H1 (cell line): ENCODE data around the gene CNOT1. TPM values are rescaled to one million over a fixed set of nuclear protein-coding genes. Genes with fewer than 3 reads are reported as not detected.

Source experiments
- CTCF ChIA-PET: fragments of 300-600 bp; sonication (Branson Sonifier 250); formaldehyde crosslinking; loops from one replicate; lab custom pipeline; 2021; ENCODE audit not compliant: partially characterized antibody; lab: Charles Lee
- POLR2A ChIA-PET: fragments of 300-600 bp; sonication (Branson Sonifier 250); formaldehyde crosslinking; loops from one replicate; lab custom pipeline; 2021; ENCODE audit warnings: inconsistent platforms; ENCODE audit not compliant: partially characterized antibody; lab: Charles Lee
- DNase-seq, 2 experiments: peaks; one replicate each; pipeline versions ENCODE4 v3.0.0 to v3.0.0-alpha.2; 2010 to 2022; ENCODE audit warnings: low spot score in 2 of 2, low read depth in 1 of 2, mixed read lengths in 1 of 2
- FAIRE-seq: peaks from 2 replicates; lab custom pipeline; 2011; peaks lifted over from hg19 to GRCh38; lab: Jason Lieb, UNC
- H2AFZ ChIP-seq: 2 replicates; pipeline ENCODE4 v1.8.1; 2012; ENCODE audit warnings: low read length, inconsistent platforms
- H2AK5ac ChIP-seq: 2 replicates; pipeline ENCODE4 v1.6.1; 2013; ENCODE audit warnings: low read depth, low read length
- H2BK120ac ChIP-seq: replicated peaks from 2 replicates; pipeline ENCODE3; 2013; ENCODE audit warnings: low read depth, low read length, inconsistent platforms
- H2BK12ac ChIP-seq: 2 replicates; pipeline ENCODE4 v1.6.1; 2013; ENCODE audit warnings: low read depth, low read length
- H2BK15ac ChIP-seq: 2 replicates; pipeline ENCODE4 v1.6.1; 2013; ENCODE audit warnings: low read length
- H2BK20ac ChIP-seq: 2 replicates; pipeline ENCODE4 v1.6.1; 2013; ENCODE audit warnings: low read length
- H2BK5ac ChIP-seq: 2 replicates; pipeline ENCODE4 v1.6.1; 2013; ENCODE audit warnings: low read depth, low read length
- H3K14ac ChIP-seq: 2 replicates; pipeline ENCODE4 v1.6.1; 2013; ENCODE audit warnings: inconsistent platforms; ENCODE audit not compliant: insufficient read length
- H3K18ac ChIP-seq: 2 replicates; pipeline ENCODE4 v1.6.1; 2013; ENCODE audit warnings: low read length; ENCODE audit errors: extremely low read depth
- H3K23ac ChIP-seq: 2 replicates; pipeline ENCODE4 v1.6.1; 2013; ENCODE audit warnings: inconsistent platforms; ENCODE audit not compliant: insufficient read length
- H3K23me2 ChIP-seq: 2 replicates; pipeline ENCODE4 v1.6.1; 2013; ENCODE audit warnings: low read depth, low read length
- H3K27ac ChIP-seq: 2 replicates; pipeline ENCODE4 v1.6.1; 2011; ENCODE audit warnings: low read depth, low read length, inconsistent platforms
- H3K27me3 ChIP-seq, 4 experiments: replicated peaks in 1 of 4; 1 replicate in 1 of 4; 2 replicates in 3 of 4; pipeline versions ENCODE4 v1.6.1 to v1.8.1; 2011 to 2013; ENCODE audit warnings: low read length in 3 of 4, mild to moderate bottlenecking in 3 of 4, inconsistent platforms in 2 of 4, mixed read lengths in 2 of 4, moderate library complexity in 1 of 4; ENCODE audit not compliant: control insufficient read depth in 3 of 4, insufficient read depth in 3 of 4; ENCODE audit errors: extremely low read depth in 1 of 4
- H3K36me3 ChIP-seq, 4 experiments: 2 replicates each; pipeline versions ENCODE4 v1.6.1 to v1.8.1; 2011 to 2013; ENCODE audit warnings: mild to moderate bottlenecking in 4 of 4, low read length in 3 of 4, moderate library complexity in 2 of 4, control low read depth in 1 of 4, inconsistent platforms in 1 of 4; ENCODE audit not compliant: insufficient read depth in 4 of 4, control insufficient read depth in 2 of 4
- H3K4ac ChIP-seq: replicated peaks from 2 replicates; pipeline ENCODE3; 2013; ENCODE audit warnings: low read length, low read depth, mixed read lengths, inconsistent platforms; ENCODE audit not compliant: insufficient read length
- H3K4me1 ChIP-seq, 4 experiments: replicated peaks in 1 of 4; 1 replicate in 1 of 4; 2 replicates in 3 of 4; pipeline versions ENCODE4 v1.6.1 to v1.8.1; 2011 to 2013; ENCODE audit warnings: low read length in 3 of 4, inconsistent platforms in 2 of 4, mixed read lengths in 1 of 4; ENCODE audit not compliant: insufficient read depth in 4 of 4, control insufficient read depth in 3 of 4
- H3K4me2 ChIP-seq, 2 experiments: 2 replicates each; pipeline versions ENCODE4 v1.6.1 to v1.8.1; 2011 to 2013; ENCODE audit warnings: low read depth in 2 of 2, low read length in 2 of 2, control low read depth in 1 of 2, inconsistent platforms in 1 of 2, mild to moderate bottlenecking in 1 of 2; ENCODE audit not compliant: insufficient read depth in 1 of 2
- H3K4me3 ChIP-seq, 4 experiments: fragments of 200-600, 300-600 bp in 1 of 4; sonication (generic), shearing (Covaris generic), sonication (Bioruptor Twin) in 1 of 4; 2 replicates each; pipeline versions ENCODE4 v1.5.1 to v1.8.1; 2011 to 2016; ENCODE audit warnings: low read length in 4 of 4, low read depth in 3 of 4, control low read depth in 2 of 4, inconsistent platforms in 2 of 4, mild to moderate bottlenecking in 2 of 4, mixed read lengths in 1 of 4, moderate library complexity in 1 of 4; ENCODE audit not compliant: insufficient read depth in 2 of 4; ENCODE audit errors: extremely low read depth in 1 of 4
- H3K56ac ChIP-seq: replicated peaks from 2 replicates; pipeline ENCODE3; 2013; ENCODE audit warnings: low read depth, mild to moderate bottlenecking, mixed read lengths, low read length, inconsistent platforms; ENCODE audit not compliant: insufficient read length
- H3K79me1 ChIP-seq: 2 replicates; pipeline ENCODE4 v1.6.1; 2013; ENCODE audit warnings: low read depth, low read length, control low read depth
- H3K79me2 ChIP-seq, 2 experiments: 2 replicates each; pipeline versions ENCODE4 v1.6.1 to v1.8.1; 2012 to 2013; ENCODE audit warnings: low read length in 2 of 2, mild to moderate bottlenecking in 2 of 2, inconsistent platforms in 1 of 2; ENCODE audit not compliant: insufficient read depth in 2 of 2, control insufficient read depth in 1 of 2
- H3K9ac ChIP-seq, 4 experiments: replicated peaks in 1 of 4; 1 replicate in 1 of 4; 2 replicates in 3 of 4; pipeline versions ENCODE4 v1.6.1 to v1.8.1; 2011 to 2013; ENCODE audit warnings: low read depth in 3 of 4, low read length in 3 of 4, control low read depth in 2 of 4, mild to moderate bottlenecking in 2 of 4, moderate library complexity in 2 of 4, inconsistent platforms in 1 of 4; ENCODE audit errors: extremely low read depth in 1 of 4
- H3K9me3 ChIP-seq, 2 experiments: 2 replicates each; pipeline versions ENCODE4 v1.6.1 to v1.8.1; 2012 to 2013; ENCODE audit warnings: mild to moderate bottlenecking in 2 of 2, moderate library complexity in 2 of 2, control low read depth in 1 of 2, inconsistent platforms in 1 of 2, low read depth in 1 of 2, low read length in 1 of 2, mixed read lengths in 1 of 2; ENCODE audit not compliant: insufficient read depth in 2 of 2
- H4K20me1 ChIP-seq, 2 experiments: replicated peaks in 1 of 2; 2 replicates each; pipeline versions ENCODE3 to v1.8.1; 2011 to 2013; ENCODE audit warnings: inconsistent platforms in 2 of 2, low read length in 2 of 2, mild to moderate bottlenecking in 1 of 2; ENCODE audit not compliant: insufficient read depth in 2 of 2, control insufficient read depth in 1 of 2
- H4K5ac ChIP-seq: 2 replicates; pipeline ENCODE4 v1.6.1; 2013; ENCODE audit warnings: low read length, low read depth, mixed read lengths, inconsistent platforms; ENCODE audit not compliant: insufficient read length
- H4K8ac ChIP-seq: 2 replicates; pipeline ENCODE4 v1.8.0; 2013; ENCODE audit warnings: mild to moderate bottlenecking, moderate library complexity, low read length, inconsistent platforms; ENCODE audit not compliant: insufficient read depth; ENCODE audit errors: extremely low read depth
- H4K91ac ChIP-seq: replicated peaks from 2 replicates; pipeline ENCODE3; 2013; ENCODE audit warnings: low read length, mixed read lengths, inconsistent platforms; ENCODE audit not compliant: insufficient read length
- CBX5 ChIP-seq: fragments of 300-800, 300-1000 bp; sonication (generic); IDR thresholded peaks from 2 replicates; pipeline ENCODE4 v1.7.1; 2016; ENCODE audit warnings: antibody characterized with exemption, low read length, low read depth
- CBX8 ChIP-seq: fragments of 300-800, 300-1000 bp; sonication (generic); IDR thresholded peaks from 2 replicates; pipeline ENCODE4 v1.7.1; 2016; ENCODE audit warnings: low read depth, low read length, borderline replicate concordance
- CEBPB ChIP-seq: IDR thresholded peaks from 2 replicates; pipeline ENCODE4 v1.6.1; 2012; ENCODE audit warnings: low read depth, low read length
- CREB1 ChIP-seq: IDR thresholded peaks from 2 replicates; pipeline ENCODE4 v1.6.1; 2012; ENCODE audit warnings: inconsistent platforms
- EGR1 ChIP-seq: IDR thresholded peaks from 2 replicates; pipeline ENCODE4 v1.6.1; 2011; ENCODE audit warnings: low read depth, low read length, borderline replicate concordance
- EZH2 ChIP-seq: fragments of 200-600 bp; sonication (generic); IDR thresholded peaks from 2 replicates; pipeline ENCODE4 v1.7.1; 2012; ENCODE audit warnings: low read depth, mild to moderate bottlenecking, moderate library complexity, low read length, inconsistent platforms; ENCODE audit not compliant: severe bottlenecking
- HDAC6 ChIP-seq: IDR thresholded peaks from one replicate; pipeline ENCODE4 v1.7.1; 2012; ENCODE audit warnings: low read depth, mild to moderate bottlenecking, inconsistent platforms, low read length, moderate library complexity
- POLR2AphosphoS5 ChIP-seq: IDR thresholded peaks from 2 replicates; pipeline ENCODE4 v1.6.1; 2011; ENCODE audit warnings: low read depth, low read length
- POU5F1 ChIP-seq: IDR thresholded peaks from 2 replicates; pipeline ENCODE4 v1.6.1; 2011; ENCODE audit warnings: low read depth, mild to moderate bottlenecking, low read length, moderate library complexity
- RBBP5 ChIP-seq: IDR thresholded peaks from 2 replicates; pipeline ENCODE4 v1.7.1; 2012; ENCODE audit warnings: low read depth, mild to moderate bottlenecking, inconsistent platforms, low read length, moderate library complexity, borderline replicate concordance
- RXRA ChIP-seq: IDR thresholded peaks from 2 replicates; pipeline ENCODE4 v1.6.1; 2011; ENCODE audit warnings: low read depth, mild to moderate bottlenecking, low read length, moderate library complexity; ENCODE audit not compliant: insufficient read depth
- SIRT6 ChIP-seq: IDR thresholded peaks from one replicate; pipeline ENCODE4 v1.7.1; 2012; ENCODE audit warnings: low read length, inconsistent platforms
- SIX5 ChIP-seq: IDR thresholded peaks from 2 replicates; pipeline ENCODE4 v1.6.1; 2011; ENCODE audit warnings: mild to moderate bottlenecking, low read depth, low read length
- SP1 ChIP-seq: IDR thresholded peaks from 2 replicates; pipeline ENCODE4 v1.6.1; 2011; ENCODE audit warnings: low read depth, low read length
- WGBS, 2 experiments: shearing (Covaris generic) in 1 of 2; methylation state at CpG; one replicate each; pipeline versions ENCODE4 v1.1.6 to v1.1.7; 2013 to 2015; ENCODE audit warnings: low lambda C conversion rate in 2 of 2, mixed read lengths in 2 of 2, inconsistent platforms in 1 of 2, low coverage in 1 of 2, missing lambda C conversion rate in 1 of 2; ENCODE audit not compliant: insufficient replicate concordance in 2 of 2, insufficient coverage in 1 of 2, insufficient read length in 1 of 2; ENCODE audit errors: extremely low coverage in 1 of 2, missing lambda C conversion rate in 1 of 2; 5-methylcytosine and 5-hydroxymethylcytosine counted together
- polyA plus RNA-seq, 7 experiments: library from polyadenylated mRNA; depleted of rRNA in 3 of 7; stranded (reverse) in 5 of 7; unstranded in 2 of 7; fragments of >200 nt in 5 of 7; fragments of 200-250 nt in 2 of 7; gene quantifications; 1 replicate in 5 of 7; 2 replicates in 1 of 7; 4 replicates in 1 of 7; pipeline versions ENCODE4 v1.2.1 to v1.2.3, GENCODE V29; 2011 to 2013; ENCODE audit warnings: missing spikeins in 2 of 7, mixed read lengths in 2 of 7
- total RNA-seq: library from RNA; stranded (reverse); fragmentation: NEBNext Ultra II Directional; extraction: Animal tissue kit (Norgen Biotek cat#: 25700); gene quantifications from 2 replicates; pipeline ENCODE4 v1.2.1, GENCODE V29; 2021
- TF ChIP-seq, protein P1 (sequence below): IDR thresholded peaks from 2 replicates; pipeline ENCODE4 v1.6.1; 2011; ENCODE audit warnings: low read depth, mild to moderate bottlenecking, low read length; ENCODE audit not compliant: insufficient read depth

The CNOT1 gene
- total and polyA plus RNA-seq, 2 of the 8 experiments (the other 6 are each of a cell fraction or from before 2014, with no cell fraction given), result 306 to 319 TPM

DNA sequence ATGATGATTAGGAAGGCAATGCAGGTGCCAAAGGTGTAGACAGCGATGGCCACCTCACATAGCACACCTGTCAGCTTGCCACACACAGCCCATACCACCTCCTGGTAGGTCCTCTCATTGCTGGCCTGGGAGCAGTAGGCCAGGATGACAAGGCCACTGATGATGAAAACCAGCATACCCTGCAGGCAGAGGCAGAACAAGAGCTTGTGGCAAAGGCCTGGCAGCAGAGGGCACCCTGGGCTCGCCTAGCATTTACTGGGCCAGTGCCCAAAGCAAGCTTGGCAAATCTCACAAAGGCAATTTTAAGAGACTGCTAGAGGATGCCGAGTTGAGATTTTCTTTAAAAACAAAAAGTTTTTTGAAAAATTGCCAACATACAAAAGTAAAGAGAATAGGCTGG, 49.1 kb upstream of the CNOT1 start:
- POLR2A ChIA-PET, result interaction anchor here (0.9 to 1.4 kb wide), 3 partner anchors 29 to 77 kb away, joined by 3 to 4 read pairs (median 4); no protein-coding TSS in a partner anchor
- WGBS, 2 experiments, result 85% methylated on average over 3 of the region's 3 CpGs; no CpG with 5 or more reads in 1 of the 2 experiments
- CTCF ChIA-PET, result interaction anchor here (1.1 to 2.1 kb wide), 2 partner anchors 10 to 77 kb away, joined by 3 to 6 read pairs; no protein-coding TSS in a partner anchor
- no peak overlapping the region for H4K8ac ChIP-seq
- H2AK5ac ChIP-seq, result no peak overlapping the region
- peaks cover 3% of the 10 kb centered on the region; the same call in 1 of the 2 replicates for H3K79me1 ChIP-seq
- H3K23me2 ChIP-seq, result peaks cover 2% of the 10 kb centered on the region; the same call in 1 of the 2 replicates
- H2AFZ ChIP-seq, result no peak overlapping the region
- H3K27me3 ChIP-seq, result no peaks in the 10 kb centered on the region
- H2BK20ac ChIP-seq, result no peak overlapping the region
- H3K27ac ChIP-seq, result no peak overlapping the region
- no peak overlapping the region for H3K23ac ChIP-seq
- H3K18ac ChIP-seq, result no peak overlapping the region
- peaks cover 0 to 9% of the 10 kb centered on the region in 2 experiments for H4K20me1 ChIP-seq
- no peak overlapping the region for H3K56ac ChIP-seq
- H3K4me1 ChIP-seq, result peaks cover 0 to 3% (median 1%) of the 10 kb centered on the region in 4 experiments; a peak in 4 of 7 replicates
- H2BK15ac ChIP-seq, result no peak overlapping the region
- DNase-seq, result no peak
- no peak for FAIRE-seq
- H2BK5ac ChIP-seq, result no peak overlapping the region
- H3K4me2 ChIP-seq, result no peak overlapping the region
- no peaks in the 10 kb centered on the region; a peak in 1 of 4 replicates for H3K79me2 ChIP-seq
- H4K5ac ChIP-seq, result no peak overlapping the region
- H3K36me3 ChIP-seq, result peaks cover 2 to 22% (median 8%) of the 10 kb centered on the region in 4 experiments; a peak in 4 of 8 replicates
- no peaks in the 10 kb centered on the region for H3K9me3 ChIP-seq
- H4K91ac ChIP-seq, result no peak overlapping the region
- no peak overlapping the region for H3K9ac ChIP-seq
- no peak overlapping the region for H3K4ac ChIP-seq
- H2BK120ac ChIP-seq, result no peak overlapping the region
- no peak overlapping the region for H2BK12ac ChIP-seq
- H3K4me3 ChIP-seq, result no peak overlapping the region
- no peak overlapping the region for H3K14ac ChIP-seq
- TF ChIP-seq CREB1 (no peak), CBX8 (no peak), CBX5 (no peak), CEBPB (no peak), EZH2 (no peak), RBBP5 (no peak), RXRA (no peak), POU5F1 (no peak), POLR2AphosphoS5 (no peak), EGR1 (no peak), SIX5 (no peak), SP1 (no peak), HDAC6 (no peak), SIRT6 (no peak)
- TF ChIP-seq, protein P1, sequence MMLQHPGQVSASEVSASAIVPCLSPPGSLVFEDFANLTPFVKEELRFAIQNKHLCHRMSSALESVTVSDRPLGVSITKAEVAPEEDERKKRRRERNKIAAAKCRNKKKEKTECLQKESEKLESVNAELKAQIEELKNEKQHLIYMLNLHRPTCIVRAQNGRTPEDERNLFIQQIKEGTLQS, result no peak
